PC-3 (cell line): Measurements from ENCODE around the gene ZNF641. TPM values are rescaled to one million over a fixed set of nuclear protein-coding genes. Genes with fewer than 3 reads are reported as not detected.

Experiments used
- ATAC-seq: fragments of 200-7000 bp; cut with Tn5 transposase; 2 replicates; pipeline ENCODE4 v1.9.1; 2020; ENCODE audit warnings: mild to moderate bottlenecking, moderate library complexity
- BruUV-seq: library from RNA; stranded (reverse); fragments of 400-500 nt; replicated peaks from 2 replicates; lab custom pipeline; 2021; lab: Mats Ljungman, UMichigan
- CTCF ChIA-PET: fragments of 300-600 bp; sonication (Branson Sonifier 250); formaldehyde crosslinking; loops from one replicate; lab custom pipeline; 2022; ENCODE audit warnings: antibody characterized with exemption; lab: Charles Lee
- POLR2A ChIA-PET: fragments of 300-600 bp; sonication (Branson Sonifier 250); formaldehyde crosslinking; loops from one replicate; lab custom pipeline; 2022; ENCODE audit warnings: antibody characterized with exemption; ENCODE audit not compliant: unreplicated experiment; lab: Charles Lee
- DNase-seq: peaks from one replicate; pipeline ENCODE4 v3.0.0-alpha.2; 2015
- H2AFZ ChIP-seq: fragments of 300-600 bp; sonication (generic); 2 replicates; pipeline ENCODE4 v1.6.0; 2016; ENCODE audit warnings: antibody characterized with exemption, low read length
- H3F3A ChIP-seq: fragments of 300-600 bp; sonication (generic); one replicate; pipeline ENCODE4 v1.6.0; 2017; ENCODE audit warnings: antibody characterized with exemption, low read length, control low read depth, mild to moderate bottlenecking; ENCODE audit not compliant: unreplicated experiment
- H3K27ac ChIP-seq: fragments of 300-600 bp; sonication (generic); 2 replicates; pipeline ENCODE4 v1.5.1; 2016; ENCODE audit warnings: mild to moderate bottlenecking, low read length
- H3K27me3 ChIP-seq: fragments of 300-600 bp; sonication (generic); 2 replicates; pipeline ENCODE4 v1.6.1; 2016; ENCODE audit warnings: low read length, mixed read lengths
- H3K36me3 ChIP-seq: fragments of 300-600 bp; sonication (generic); 2 replicates; pipeline ENCODE4 v1.6.1; 2016; ENCODE audit warnings: low read depth, mixed run types, low read length, mixed read lengths
- H3K4me1 ChIP-seq: fragments of 300-600 bp; sonication (generic); 2 replicates; pipeline ENCODE4 v1.5.1; 2016; ENCODE audit warnings: low read length; ENCODE audit not compliant: insufficient read depth
- H3K4me2 ChIP-seq: fragments of 300-600 bp; sonication (generic); 2 replicates; pipeline ENCODE4 v1.6.0; 2016; ENCODE audit warnings: low read length
- H3K4me3 ChIP-seq: fragments of 300-600 bp; sonication (generic); 2 replicates; pipeline ENCODE4 v1.5.1; 2016; ENCODE audit warnings: mild to moderate bottlenecking, low read length, mixed read lengths
- H3K79me2 ChIP-seq: fragments of 300-600 bp; sonication (generic); 2 replicates; pipeline ENCODE4 v1.6.1; 2017; ENCODE audit warnings: low read length, mixed read lengths
- H3K9ac ChIP-seq: fragments of 300-600 bp; sonication (generic); 2 replicates; pipeline ENCODE4 v1.6.0; 2016; ENCODE audit warnings: mild to moderate bottlenecking, low read length
- H3K9me2 ChIP-seq: fragments of 300-600 bp; sonication (generic); replicated peaks from 2 replicates; pipeline ENCODE4 v1.6.1; 2016; ENCODE audit warnings: mixed run types, low read length, mixed read lengths
- H3K9me3 ChIP-seq: fragments of 300-600 bp; sonication (generic); 2 replicates; pipeline ENCODE4 v1.6.1; 2016; ENCODE audit warnings: low read length, mixed read lengths
- H4K20me1 ChIP-seq: fragments of 300-600 bp; sonication (generic); 2 replicates; pipeline ENCODE4 v1.6.1; 2016; ENCODE audit warnings: low read length, mixed read lengths
- EZH2 ChIP-seq: fragments of 300-600 bp; sonication (generic); IDR thresholded peaks from one replicate; pipeline ENCODE4 v1.6.1; 2017; ENCODE audit warnings: antibody characterized with exemption, mild to moderate bottlenecking, low read length; ENCODE audit not compliant: unreplicated experiment
- EZH2phosphoT487 ChIP-seq: fragments of 300-600 bp; sonication (generic); IDR thresholded peaks from 2 replicates; pipeline ENCODE4 v1.6.1; 2018; ENCODE audit warnings: mild to moderate bottlenecking, antibody characterized with exemption, low read length, borderline replicate concordance
- intact Hi-C: fragments of 100-400 bp; cut with micrococcal nuclease; formaldehyde crosslinking; loops from 2 replicates; pipeline ENCODE4 v1.9.0; 2023
- total RNA-seq: library from RNA; depleted of rRNA; stranded (reverse); fragments of >200 nt; gene quantifications from 2 replicates; pipeline ENCODE4 v1.2.3, GENCODE V29; 2014
- TF ChIP-seq, protein P1 (sequence below): fragments of 300-600 bp; sonication (generic); conservative IDR thresholded peaks from 2 replicates; pipeline ENCODE4 v1.5.1; 2017; ENCODE audit warnings: antibody characterized with exemption, low read depth, mild to moderate bottlenecking, low read length

ZNF641 gene
- total RNA-seq, 1 experiment from 2014 or later, result 12.6 TPM

DNA sequence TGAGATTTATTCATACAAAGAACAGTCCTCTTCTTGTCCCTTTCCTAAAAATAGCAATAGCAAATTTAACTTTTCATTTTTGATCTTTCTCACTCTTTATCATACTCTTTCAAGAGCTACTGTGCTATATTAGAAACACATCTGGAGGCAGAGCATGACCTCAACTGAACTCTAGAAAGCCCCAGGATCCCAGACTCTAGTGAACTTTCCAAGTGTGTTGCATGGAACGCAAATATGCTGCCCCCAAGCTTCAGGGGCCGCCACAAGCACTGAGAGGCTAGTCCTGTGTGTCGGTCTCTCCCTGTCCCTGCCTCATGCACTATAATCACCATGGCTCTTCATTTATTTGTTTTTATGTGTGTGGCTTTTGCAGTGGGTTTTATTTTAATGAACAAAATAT is 38.7 kb upstream of the ZNF641 start:
- no peak for ATAC-seq
- CTCF ChIA-PET, result no interaction called here

DNA sequence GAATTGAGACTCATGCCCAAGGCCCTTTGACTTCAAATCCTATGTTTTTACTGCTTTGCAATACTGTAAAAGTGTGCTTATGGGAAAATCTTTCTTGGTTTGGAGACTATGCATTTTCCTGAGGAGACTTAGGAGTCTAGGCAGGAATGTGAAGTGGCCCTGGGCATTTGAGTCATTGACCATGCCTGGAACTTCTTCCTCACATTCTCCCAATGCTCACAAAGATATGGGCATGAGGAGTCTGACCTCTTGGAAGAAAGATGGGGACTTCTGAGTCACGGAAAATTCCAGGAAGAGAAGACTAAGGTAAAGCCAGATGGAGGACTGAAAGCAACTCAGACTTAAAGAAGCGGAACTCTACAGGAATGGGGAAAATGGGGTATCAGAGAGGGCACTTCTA is 38.2 kb upstream of the ZNF641 start:
- no peak overlapping the region; the same call in 1 of the 2 replicates for H3K4me2 ChIP-seq
- no peaks in the 10 kb centered on the region for H3K9me2 ChIP-seq
- ChIA-PET CTCF (no interaction called here), POLR2A (no interaction called here)
- peak; percentile 18; the same call in 1 of the 2 replicates for ATAC-seq
- H3K9ac ChIP-seq, result no peak overlapping the region
- BruUV-seq, result no TSS peak
- intact Hi-C loops, result no loop called here
- H3K9me3 ChIP-seq, result no peaks in the 10 kb centered on the region
- H3F3A ChIP-seq, result no peaks in the 10 kb centered on the region
- no peak overlapping the region for H3K27ac ChIP-seq
- no peak overlapping the region for H3K4me3 ChIP-seq
- peaks cover 26% of the 10 kb centered on the region for H3K27me3 ChIP-seq
- no peaks in the 10 kb centered on the region for H4K20me1 ChIP-seq
- no peaks in the 10 kb centered on the region for H3K79me2 ChIP-seq
- no peak for TF ChIP-seq EZH2
- no peak overlapping the region for H2AFZ ChIP-seq
- no peaks in the 10 kb centered on the region for H3K36me3 ChIP-seq
- peaks cover 6% of the 10 kb centered on the region; the same call in 1 of the 2 replicates for H3K4me1 ChIP-seq
- peak; percentile 38 for DNase-seq

More for the DNA sequence above, 38.7 kb upstream of the ZNF641 start:
- Histone ChIP-seq H3K27ac (no peak overlapping the region), H3K9me3 (no peaks in the 10 kb centered on the region), H3K4me2 (no peak overlapping the region), H3K27me3 (peaks cover 31% of the 10 kb centered on the region), H3K79me2 (no peaks in the 10 kb centered on the region), H3K36me3 (no peaks in the 10 kb centered on the region), H3K9me2 (no peaks in the 10 kb centered on the region), H3K4me3 (no peak overlapping the region), H3K9ac (no peak overlapping the region), H3F3A (no peaks in the 10 kb centered on the region), H3K4me1 (peaks cover 6% of the 10 kb centered on the region; the same call in 1 of the 2 replicates), H2AFZ (no peak overlapping the region), H4K20me1 (no peaks in the 10 kb centered on the region)
- intact Hi-C loops, result no loop called here
- no TSS peak for BruUV-seq
- TF ChIP-seq EZH2, result no peak
- no peak for TF ChIP-seq EZH2phosphoT487
- TF ChIP-seq, protein P1, sequence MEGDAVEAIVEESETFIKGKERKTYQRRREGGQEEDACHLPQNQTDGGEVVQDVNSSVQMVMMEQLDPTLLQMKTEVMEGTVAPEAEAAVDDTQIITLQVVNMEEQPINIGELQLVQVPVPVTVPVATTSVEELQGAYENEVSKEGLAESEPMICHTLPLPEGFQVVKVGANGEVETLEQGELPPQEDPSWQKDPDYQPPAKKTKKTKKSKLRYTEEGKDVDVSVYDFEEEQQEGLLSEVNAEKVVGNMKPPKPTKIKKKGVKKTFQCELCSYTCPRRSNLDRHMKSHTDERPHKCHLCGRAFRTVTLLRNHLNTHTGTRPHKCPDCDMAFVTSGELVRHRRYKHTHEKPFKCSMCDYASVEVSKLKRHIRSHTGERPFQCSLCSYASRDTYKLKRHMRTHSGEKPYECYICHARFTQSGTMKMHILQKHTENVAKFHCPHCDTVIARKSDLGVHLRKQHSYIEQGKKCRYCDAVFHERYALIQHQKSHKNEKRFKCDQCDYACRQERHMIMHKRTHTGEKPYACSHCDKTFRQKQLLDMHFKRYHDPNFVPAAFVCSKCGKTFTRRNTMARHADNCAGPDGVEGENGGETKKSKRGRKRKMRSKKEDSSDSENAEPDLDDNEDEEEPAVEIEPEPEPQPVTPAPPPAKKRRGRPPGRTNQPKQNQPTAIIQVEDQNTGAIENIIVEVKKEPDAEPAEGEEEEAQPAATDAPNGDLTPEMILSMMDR, result no peak
- POLR2A ChIA-PET, result no interaction called here
- no peak for DNase-seq

DNA sequence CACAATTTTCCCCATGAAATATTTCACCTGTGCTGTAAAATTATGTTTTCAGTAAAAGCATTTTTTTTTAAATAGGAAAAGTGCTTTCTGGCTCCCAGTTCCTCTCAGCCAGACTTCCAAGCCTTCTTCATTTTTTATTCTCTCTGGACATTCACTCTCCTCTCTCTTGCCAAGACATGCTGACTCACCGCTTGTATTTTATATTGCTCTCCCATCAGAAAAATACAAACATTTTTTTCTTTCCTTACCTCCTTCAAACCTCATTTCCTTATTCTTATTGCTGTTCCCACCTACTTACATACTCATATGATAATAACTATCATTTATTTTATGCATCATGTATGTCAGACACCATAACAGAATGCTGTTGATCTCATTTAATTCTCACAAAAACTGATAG is 37.7 kb upstream of the ZNF641 start:
- Histone ChIP-seq H3F3A (no peaks in the 10 kb centered on the region), H3K9me2 (no peaks in the 10 kb centered on the region), H3K79me2 (no peaks in the 10 kb centered on the region), H3K4me1 (peaks cover 6% of the 10 kb centered on the region; the same call in 1 of the 2 replicates), H3K36me3 (no peaks in the 10 kb centered on the region), H3K27me3 (peaks cover 25% of the 10 kb centered on the region), H4K20me1 (no peaks in the 10 kb centered on the region), H3K4me3 (no peak overlapping the region), H3K9ac (no peak overlapping the region), H3K27ac (no peak overlapping the region), H3K4me2 (no peak overlapping the region; the same call in 1 of the 2 replicates), H3K9me3 (no peaks in the 10 kb centered on the region), H2AFZ (no peak overlapping the region)
- DNase-seq (peak; percentile 37), ATAC-seq (peak; percentile 60)
- POLR2A ChIA-PET, result no interaction called here
- BruUV-seq, result no TSS peak
- TF ChIP-seq EZH2phosphoT487 (no peak), EZH2 (no peak)
- TF ChIP-seq, protein P1, result no peak
- intact Hi-C loops, result no loop called here
- CTCF ChIA-PET, result no interaction called here
